Vagina (tissue), 2 donors: ENCODE data around the gene RACGAP1.

ENCODE experiments used
- POLR2AphosphoS5 ChIP-seq, 2 donors: sonication (generic); formaldehyde crosslinking; IDR thresholded peaks; one replicate each; pipeline ENCODE4 v1.9.0; 2017; ENCODE audit warnings: antibody characterized with exemption in 2 of 2, mild to moderate bottlenecking in 2 of 2, low read depth in 1 of 2; ENCODE audit not compliant: insufficient read depth in 1 of 2
- TF ChIP-seq, protein P1 (sequence below), 3 experiments: fragments of 450-650 bp in 2 of 3; fragments of 200-600 bp in 1 of 3; sonication (generic) in 1 of 3; IDR thresholded peaks; one replicate each; pipeline ENCODE4 v1.5.1; 2017 to 2019; ENCODE audit warnings: antibody characterized with exemption in 3 of 3, mild to moderate bottlenecking in 2 of 3, moderate library complexity in 2 of 3

GRCh38 chr12:50019524-50019923 is 5.8 kb downstream of the RACGAP1 start:
- TF ChIP-seq, protein P1, sequence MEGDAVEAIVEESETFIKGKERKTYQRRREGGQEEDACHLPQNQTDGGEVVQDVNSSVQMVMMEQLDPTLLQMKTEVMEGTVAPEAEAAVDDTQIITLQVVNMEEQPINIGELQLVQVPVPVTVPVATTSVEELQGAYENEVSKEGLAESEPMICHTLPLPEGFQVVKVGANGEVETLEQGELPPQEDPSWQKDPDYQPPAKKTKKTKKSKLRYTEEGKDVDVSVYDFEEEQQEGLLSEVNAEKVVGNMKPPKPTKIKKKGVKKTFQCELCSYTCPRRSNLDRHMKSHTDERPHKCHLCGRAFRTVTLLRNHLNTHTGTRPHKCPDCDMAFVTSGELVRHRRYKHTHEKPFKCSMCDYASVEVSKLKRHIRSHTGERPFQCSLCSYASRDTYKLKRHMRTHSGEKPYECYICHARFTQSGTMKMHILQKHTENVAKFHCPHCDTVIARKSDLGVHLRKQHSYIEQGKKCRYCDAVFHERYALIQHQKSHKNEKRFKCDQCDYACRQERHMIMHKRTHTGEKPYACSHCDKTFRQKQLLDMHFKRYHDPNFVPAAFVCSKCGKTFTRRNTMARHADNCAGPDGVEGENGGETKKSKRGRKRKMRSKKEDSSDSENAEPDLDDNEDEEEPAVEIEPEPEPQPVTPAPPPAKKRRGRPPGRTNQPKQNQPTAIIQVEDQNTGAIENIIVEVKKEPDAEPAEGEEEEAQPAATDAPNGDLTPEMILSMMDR (IDR thresholded peaks at IDR 0.05), result no peak
- TF ChIP-seq POLR2AphosphoS5 (IDR thresholded peaks at IDR 0.05; ENCODE audit: insufficient read depth in 1 of 2, low read depth in 1 of 2), result no peak
